Kidney epithelial cell (primary cell): Measurements from ENCODE around the gene KASH5. TPM values are rescaled to one million over a fixed set of nuclear protein-coding genes. Genes with fewer than 3 reads are reported as not detected.

Source experiments
- DNase-seq: peaks from one replicate; pipeline ENCODE4 v3.0.0-alpha.2; 2010; ENCODE audit warnings: low read depth
- H3K27me3 ChIP-seq: 2 replicates; pipeline ENCODE4 v1.6.0; 2011; ENCODE audit warnings: low read length; ENCODE audit not compliant: control insufficient read depth, insufficient read depth
- H3K36me3 ChIP-seq: 2 replicates; pipeline ENCODE4 v1.5.1; 2011; ENCODE audit warnings: low read length; ENCODE audit not compliant: control insufficient read depth, insufficient read depth
- H3K4me3 ChIP-seq: 2 replicates; pipeline ENCODE4 v1.5.1; 2011; ENCODE audit warnings: low read depth, mild to moderate bottlenecking, control low read depth, low read length
- CTCF ChIP-seq: IDR thresholded peaks from 2 replicates; pipeline ENCODE4 v1.5.1; 2011; ENCODE audit warnings: mild to moderate bottlenecking, moderate library complexity, low read length, control low read depth, inconsistent platforms; ENCODE audit not compliant: insufficient read depth, poor library complexity, severe bottlenecking
- total RNA-seq: library from RNA; depleted of rRNA; stranded (reverse); fragments of >200 nt; gene quantifications from 2 replicates; pipeline ENCODE4 v1.2.3, GENCODE V29; 2015

The KASH5 gene
- total RNA-seq, 1 donor from 2014 or later = not detected

DNA sequence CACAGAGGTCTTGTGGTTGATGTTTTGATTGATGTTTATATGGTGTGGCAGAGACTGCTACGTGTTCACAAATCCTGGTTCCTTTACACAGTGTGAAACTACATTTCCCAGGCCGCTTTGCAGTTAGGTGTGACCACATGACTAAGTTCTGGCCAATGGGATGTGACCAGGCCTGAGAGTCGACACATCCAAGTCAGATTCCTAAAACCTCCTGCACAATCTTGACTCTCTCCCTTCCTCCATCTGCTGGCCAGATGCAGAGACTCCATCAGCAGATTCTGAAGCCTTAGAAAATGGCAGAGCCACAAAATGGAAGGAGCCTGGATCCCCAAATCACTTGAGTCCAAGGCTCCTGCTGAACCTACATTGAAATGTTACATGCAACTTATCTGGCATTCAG is 40.2 kb upstream of the KASH5 start:
- H3K4me3 ChIP-seq = no peak overlapping the region
- DNase-seq = no peak
- no peak for TF ChIP-seq CTCF
- no peaks in the 10 kb centered on the region for H3K27me3 ChIP-seq
- peaks cover 13% of the 10 kb centered on the region for H3K36me3 ChIP-seq

- Histone ChIP-seq H3K4me3 (no peak overlapping the region), H3K27me3 (no peaks in the 10 kb centered on the region), H3K36me3 (peaks cover 13% of the 10 kb centered on the region)
- no peak for TF ChIP-seq CTCF
- DNase-seq = no peak
Observed at GRCh38 chr19:49348305-49349189, 39.5 kb upstream of the KASH5 start.

DNA sequence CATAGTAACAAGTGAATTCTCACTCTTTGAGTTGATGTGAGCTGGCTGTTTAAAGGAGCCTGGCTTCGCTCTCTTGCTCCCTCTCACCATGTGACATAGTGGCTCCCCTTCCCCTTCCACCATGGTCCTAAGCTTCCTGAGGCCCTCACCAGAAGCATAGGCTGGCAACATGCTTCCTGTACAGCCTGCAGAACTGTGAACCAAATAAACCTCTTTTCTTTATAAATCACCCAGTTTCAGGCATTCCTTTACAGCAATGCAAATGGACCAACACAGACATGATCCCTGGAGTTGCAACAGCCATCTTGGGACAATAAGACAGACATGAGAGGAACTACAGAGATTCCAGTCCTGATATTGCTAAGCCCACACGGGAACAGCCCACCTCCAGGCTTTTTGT is 38.5 kb upstream of the KASH5 start:
- DNase-seq = no peak
- H3K36me3 ChIP-seq = peaks cover 12% of the 10 kb centered on the region
- TF ChIP-seq CTCF = no peak
- no peak overlapping the region for H3K4me3 ChIP-seq
- H3K27me3 ChIP-seq = no peaks in the 10 kb centered on the region

DNA sequence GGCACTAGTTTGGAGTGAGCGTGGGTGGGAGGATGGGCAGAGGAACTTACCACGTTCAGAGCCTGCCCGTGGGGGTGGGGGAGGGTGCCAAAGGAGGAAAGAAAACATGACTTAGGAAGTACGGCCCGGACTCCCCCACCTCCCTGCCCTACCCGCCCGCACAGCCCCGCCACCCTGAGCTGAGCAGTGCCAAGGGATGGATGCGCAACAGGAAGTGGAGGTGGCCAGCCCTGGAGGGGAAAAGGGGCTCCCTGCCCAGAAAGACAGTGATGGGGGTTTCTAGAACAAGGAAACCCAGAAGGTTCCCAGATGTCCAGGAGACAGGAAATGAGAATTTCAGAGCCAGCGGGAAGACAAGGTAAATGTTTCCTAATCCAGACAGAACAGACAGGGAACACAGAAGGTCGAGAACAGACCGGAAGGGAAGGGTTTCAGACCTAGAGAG is 32.1 kb upstream of the KASH5 start:
- no peak for DNase-seq
- peaks cover 5% of the 10 kb centered on the region for H3K36me3 ChIP-seq
- no peaks in the 10 kb centered on the region for H3K27me3 ChIP-seq
- H3K4me3 ChIP-seq = no peak overlapping the region
- TF ChIP-seq CTCF = no peak

DNA sequence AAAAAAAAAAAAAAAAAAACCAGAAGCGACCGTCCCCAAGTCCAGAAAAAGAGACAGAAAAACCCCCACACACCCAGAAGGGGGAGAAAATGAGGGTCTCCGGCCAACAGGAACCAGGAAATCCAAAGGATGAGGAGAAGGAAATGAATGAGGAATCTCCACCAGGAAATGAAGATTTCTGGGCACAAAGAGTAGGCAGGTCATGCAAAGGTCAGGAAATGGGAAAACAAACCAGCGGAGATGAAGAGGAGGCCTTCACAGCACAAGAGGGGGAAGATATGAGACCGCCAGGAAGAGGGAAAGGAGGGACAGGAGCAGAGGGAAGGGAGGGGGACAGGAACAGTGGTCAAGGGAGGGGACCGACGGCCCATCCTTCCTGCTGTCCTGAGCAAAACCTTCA is 31.7 kb upstream of the KASH5 start:
- TF ChIP-seq CTCF = no peak
- H3K36me3 ChIP-seq = peaks cover 3% of the 10 kb centered on the region
- no peak for DNase-seq

DNA sequence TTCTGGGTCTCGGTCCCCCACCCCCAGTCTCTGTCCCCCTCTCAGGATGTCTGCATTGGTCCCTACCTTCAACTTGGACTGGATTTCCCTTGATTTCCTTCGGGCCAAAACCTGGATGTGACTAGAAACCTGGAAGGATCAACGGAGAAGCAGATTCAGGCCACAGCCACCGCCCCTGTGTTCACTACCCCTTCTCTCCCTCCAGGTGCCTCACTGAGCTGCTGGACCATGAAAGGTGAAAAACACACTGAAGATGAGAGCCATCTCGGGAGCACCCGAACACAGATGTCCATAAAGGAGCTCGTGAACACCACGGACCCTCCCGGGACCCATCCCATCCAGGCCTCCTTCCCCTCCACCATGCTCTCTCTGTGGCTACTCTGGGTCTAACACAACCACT is 30.9 kb upstream of the KASH5 start:
- H3K27me3 ChIP-seq = no peaks in the 10 kb centered on the region
- no peak for DNase-seq
- H3K4me3 ChIP-seq = no peak overlapping the region
- no peak for TF ChIP-seq CTCF
- peaks cover 2% of the 10 kb centered on the region for H3K36me3 ChIP-seq

More for the DNA sequence above, 31.7 kb upstream of the KASH5 start:
- no peaks in the 10 kb centered on the region for H3K27me3 ChIP-seq
- no peak overlapping the region for H3K4me3 ChIP-seq
